Stomach (tissue), 9 donors: ENCODE results near the gene CD82. TPM values are rescaled to one million over a fixed set of nuclear protein-coding genes. Genes with fewer than 3 reads are reported as not detected.

Experiments used
- DNase-seq, 2 donors: peaks; one replicate each; pipeline versions ENCODE4 v3.0.0 to v3.0.0-alpha.2; 2013 to 2019
- H3K27ac ChIP-seq, 5 donors: fragments of 200-600 bp in 4 of 5; sonication (generic) in 4 of 5; one replicate each; pipeline ENCODE4 v1.5.1; 2013 to 2019; ENCODE audit warnings: mild to moderate bottlenecking in 1 of 5, moderate library complexity in 1 of 5
- H3K27me3 ChIP-seq, 3 donors: fragments of 200-600 bp; sonication (generic); one replicate each; pipeline ENCODE4 v1.5.1; 2017 to 2019; ENCODE audit warnings: mixed run types in 1 of 3
- H3K36me3 ChIP-seq, 4 donors: fragments of 200-600 bp; sonication (generic); 1 replicate in 3 of 4; 2 replicates in 1 of 4; pipeline ENCODE4 v1.5.1; 2016 to 2019
- H3K4me1 ChIP-seq, 4 donors: fragments of 200-600 bp; sonication (generic); one replicate each; pipeline ENCODE4 v1.5.1; 2016 to 2019
- H3K4me3 ChIP-seq, 4 donors: fragments of 200-600 bp; sonication (generic) in 3 of 4; one replicate each; pipeline ENCODE4 v1.5.1; 2016 to 2019; ENCODE audit warnings: mild to moderate bottlenecking in 1 of 4
- H3K9me3 ChIP-seq, 4 donors: fragments of 200-600 bp; sonication (generic); one replicate each; pipeline ENCODE4 v1.5.1; 2016 to 2019
- CTCF ChIP-seq, 7 experiments: fragments of 450-650 bp in 4 of 7; fragments of 200-600 bp in 3 of 7; sonication (generic) in 3 of 7; IDR thresholded peaks; one replicate each; pipeline ENCODE4 v1.5.1; 2016 to 2019; ENCODE audit warnings: antibody characterized with exemption in 7 of 7, control low read depth in 2 of 7, mild to moderate bottlenecking in 1 of 7
- EP300 ChIP-seq: sonication (generic); formaldehyde crosslinking; IDR thresholded peaks from one replicate; pipeline ENCODE4 v1.6.1; 2017; ENCODE audit warnings: antibody characterized with exemption
- POLR2A ChIP-seq, 4 donors: fragments of 450-650 bp; IDR thresholded peaks; one replicate each; pipeline ENCODE4 v1.6.1; 2016; ENCODE audit warnings: antibody characterized with exemption in 4 of 4, control low read depth in 2 of 4, mild to moderate bottlenecking in 1 of 4, moderate library complexity in 1 of 4
- POLR2AphosphoS5 ChIP-seq, 3 donors: sonication (generic); formaldehyde crosslinking; IDR thresholded peaks; one replicate each; pipeline ENCODE4 v1.6.1; 2016; ENCODE audit warnings: antibody characterized with exemption in 3 of 3
- WGBS, 5 donors: extraction: QIAGEN DNeasy Blood & Tissue Kit in 3 of 5; methylation state at CpG; one replicate each; pipeline versions ENCODE4 v1.1.5 to v1.1.7; 2013 to 2018; 5-methylcytosine and 5-hydroxymethylcytosine counted together
- intact Hi-C: fragments of 100-400 bp; cut with DNase I; formaldehyde crosslinking; loops from one replicate; pipeline ENCODE4 v1.15.1; 2023; ENCODE audit warnings: low total_unique reads
- polyA plus RNA-seq, 3 donors: library from polyadenylated mRNA; stranded (reverse); fragments of 200-250 nt; gene quantifications; one replicate each; pipeline ENCODE4 v1.2.3, GENCODE V29; 2013
- total RNA-seq, 5 donors: library from RNA; depleted of rRNA; stranded (reverse); fragments of >200 nt; gene quantifications; one replicate each; pipeline versions ENCODE4 v1.1.0 to v1.2.3, GENCODE V29; 2014 to 2016
- donor health status: healthy with polysubstance abuse.
- donor health status: Bipolar disorder and iron deficiency.
- donor health status: healthy.

CD82 gene
- total and polyA plus RNA-seq, 8 donors = 0.58 to 54.4 (median 25.3) TPM

GRCh38 chr11:44622721-44623258 is 57.3 kb downstream of the CD82 start:
- Histone ChIP-seq H3K9me3 (no peaks in the 10 kb centered on the region), H3K27ac (no peak overlapping the region), H3K4me3 (no peak overlapping the region), H3K4me1 (peaks cover 6 to 38% (median 19%) of the 10 kb centered on the region in 4 donors), H3K27me3 (no peaks in the 10 kb centered on the region), H3K36me3 (peaks cover 0 to 30% (median 21%) of the 10 kb centered on the region in 4 donors)
- 85 to 92% (median 85%) methylated on average over 9 to 11 of the region's 11 CpGs for WGBS, 5 donors
- intact Hi-C loops = loop anchor here (5.0 kb wide), 1 partner anchor 290 kb away; no protein-coding TSS in a partner anchor
- no peak for TF ChIP-seq EP300
- peak; percentile 7 to 10 for DNase-seq

DNA sequence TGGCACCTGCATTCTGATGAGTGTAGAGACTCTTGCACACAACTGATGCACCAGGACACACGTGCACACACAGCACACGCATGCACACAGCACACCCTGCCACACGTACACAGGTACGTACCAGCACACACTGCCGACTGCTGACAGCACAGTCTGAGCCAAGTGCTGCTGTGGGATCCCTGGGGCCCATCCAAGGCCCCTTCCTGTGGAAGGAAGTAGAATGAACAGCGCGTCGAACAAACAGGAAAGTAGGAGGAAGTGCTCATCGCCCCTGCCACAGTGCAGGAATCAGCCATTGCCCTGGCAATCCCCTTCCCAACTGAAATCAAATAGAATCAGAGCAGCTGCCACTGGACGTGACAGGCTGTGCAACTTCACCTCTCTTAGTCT is 57.9 kb downstream of the CD82 start:
- Histone ChIP-seq H3K9me3 (no peaks in the 10 kb centered on the region), H3K36me3 (peaks cover 0 to 24% (median 16%) of the 10 kb centered on the region in 4 donors), H3K4me3 (no peak overlapping the region), H3K27ac (no peak overlapping the region), H3K4me1 (peaks cover 12 to 44% (median 24%) of the 10 kb centered on the region in 4 donors), H3K27me3 (no peaks in the 10 kb centered on the region)
- no peak for TF ChIP-seq CTCF (IDR thresholded peaks at IDR 0.05)
- TF ChIP-seq POLR2A (IDR thresholded peaks at IDR 0.05) = no peak
- TF ChIP-seq POLR2AphosphoS5 (IDR thresholded peaks at IDR 0.05) = no peak
- no peak for TF ChIP-seq EP300
- DNase-seq = peak; percentile 20 to 56
- intact Hi-C loops = loop anchor here (5.0 kb wide), 1 partner anchor 289 kb away; no protein-coding TSS in a partner anchor
- WGBS, 5 donors = 63 to 82% (median 65%) methylated on average over 5 to 10 of the region's 10 CpGs

GRCh38 chr11:44623731-44624491 is 58.4 kb downstream of the CD82 start:
- Histone ChIP-seq H3K27me3 (no peaks in the 10 kb centered on the region), H3K4me1 (peaks cover 14 to 49% (median 27%) of the 10 kb centered on the region in 4 donors), H3K4me3 (no peak overlapping the region), H3K27ac (no peak overlapping the region), H3K36me3 (peaks cover 0 to 19% (median 10%) of the 10 kb centered on the region in 4 donors), H3K9me3 (no peaks in the 10 kb centered on the region)
- peak; percentile 24 to 51 for DNase-seq
- 41 to 68% (median 65%) methylated on average over 6 to 8 of the region's 8 CpGs for WGBS, 5 donors
- TF ChIP-seq POLR2A (IDR thresholded peaks at IDR 0.05) (no peak), EP300 (no peak), CTCF (IDR thresholded peaks at IDR 0.05) (no peak), POLR2AphosphoS5 (IDR thresholded peaks at IDR 0.05) (no peak)
- intact Hi-C loops = loop anchor here (5.0 kb wide), 1 partner anchor 288 kb away; no protein-coding TSS in a partner anchor

DNA sequence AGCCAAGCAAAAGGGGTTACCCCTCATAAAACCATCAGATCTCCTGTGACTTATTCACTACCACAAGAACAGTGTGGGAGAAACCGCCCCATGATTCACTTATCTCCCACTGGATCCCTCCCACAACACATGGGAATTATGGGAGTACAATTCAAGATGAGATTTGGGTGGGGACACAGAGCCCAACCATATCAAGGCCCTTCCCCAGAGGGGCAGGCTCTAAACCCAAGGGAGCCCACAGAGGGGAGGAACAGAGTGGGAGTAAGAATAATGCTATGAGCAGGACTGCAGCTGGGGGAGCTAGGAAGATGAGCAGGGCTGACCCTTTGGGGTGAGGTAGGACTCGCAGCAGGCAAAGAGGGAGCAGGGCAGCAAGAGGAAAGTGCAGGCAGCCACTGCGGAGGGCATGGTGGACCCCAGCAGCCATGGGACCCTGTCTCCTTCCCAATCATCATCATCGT is 59.3 kb downstream of the CD82 start:
- intact Hi-C loops = loop anchor here (5.0 kb wide), 1 partner anchor 288 kb away; no protein-coding TSS in a partner anchor
- peak; percentile 5 to 13 for DNase-seq
- no peak for TF ChIP-seq CTCF (IDR thresholded peaks at IDR 0.05)
- TF ChIP-seq POLR2AphosphoS5 (IDR thresholded peaks at IDR 0.05) = no peak
- TF ChIP-seq POLR2A (IDR thresholded peaks at IDR 0.05) = no peak
- TF ChIP-seq EP300 = no peak
- H3K36me3 ChIP-seq = peaks cover 0 to 10% (median 3%) of the 10 kb centered on the region in 4 donors
- H3K4me3 ChIP-seq = no peak overlapping the region
- WGBS, 5 donors = 88 to 95% (median 93%) methylated on average over 4 of the region's 4 CpGs
- H3K27ac ChIP-seq = no peak overlapping the region
- H3K27me3 ChIP-seq = no peaks in the 10 kb centered on the region
- H3K4me1 ChIP-seq = peaks cover 14 to 50% (median 28%) of the 10 kb centered on the region in 4 donors
- H3K9me3 ChIP-seq = no peaks in the 10 kb centered on the region
